GM12892 (cell line): Measurements from ENCODE around the gene ENGASE.

ENCODE experiments used
- DNase-seq: peaks from one replicate; pipeline ENCODE4 v3.0.0; 2011; ENCODE audit not compliant: insufficient read length
- FAIRE-seq: peaks from 2 replicates; lab custom pipeline; 2011; peaks lifted over from hg19 to GRCh38; lab: Jason Lieb, UNC
- POLR2A ChIP-seq: IDR thresholded peaks from 2 replicates; pipeline ENCODE4 v1.6.1; 2011; ENCODE audit warnings: low read depth, low read length, control low read depth
- POLR2AphosphoS5 ChIP-seq: IDR thresholded peaks from 2 replicates; pipeline ENCODE4 v1.6.1; 2011; ENCODE audit warnings: low read depth, low read length, control low read depth
- TAF1 ChIP-seq: IDR thresholded peaks from 2 replicates; pipeline ENCODE4 v1.6.1; 2011; ENCODE audit warnings: low read depth, mild to moderate bottlenecking, control low read depth, low read length, borderline replicate concordance

ENGASE gene

DNA sequence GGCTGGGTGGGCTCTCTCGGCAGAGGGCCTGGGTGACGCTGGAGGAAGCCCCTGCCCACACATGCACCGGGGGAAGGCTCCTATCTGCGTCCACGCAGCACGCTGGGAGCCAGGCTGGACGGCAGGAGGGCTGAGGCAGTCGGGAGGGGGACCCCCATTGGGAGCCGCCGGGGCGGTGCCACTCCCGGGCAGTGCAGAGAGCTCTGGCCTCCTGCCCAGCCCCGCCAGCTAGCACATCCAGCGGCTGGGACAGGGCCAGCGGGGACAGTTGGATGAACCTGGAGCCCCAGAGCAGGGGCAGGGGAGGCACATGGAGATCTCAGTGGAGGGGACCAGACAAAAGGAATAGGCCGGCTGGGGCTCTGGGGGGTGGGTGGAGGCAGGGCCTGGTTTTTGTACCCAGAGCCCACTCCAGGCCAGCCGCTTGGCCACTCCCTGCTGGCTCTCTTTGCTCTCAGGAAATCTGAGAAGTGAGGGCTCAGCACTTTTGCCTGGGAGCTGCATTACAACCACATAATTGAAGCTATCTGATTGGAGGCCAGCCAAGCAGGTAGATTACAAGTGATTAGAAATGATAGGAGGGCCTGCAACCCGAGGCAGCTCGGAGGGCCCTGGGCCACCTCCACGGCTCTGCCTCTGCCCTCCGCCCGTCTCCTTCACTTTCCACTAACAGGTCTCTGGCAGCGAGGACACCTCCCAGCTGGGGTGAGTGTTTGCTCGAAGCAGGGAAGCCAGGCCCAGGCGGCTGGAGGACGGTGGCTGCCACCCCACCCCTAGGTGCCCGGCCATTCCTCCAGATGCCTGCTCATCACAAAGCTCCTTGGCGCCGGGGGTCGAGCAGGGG, 40.1 kb downstream of the ENGASE start:
- FAIRE-seq, result no peak
- DNase-seq, result no peak
- no peak for TF ChIP-seq TAF1
- TF ChIP-seq POLR2AphosphoS5, result no peak
- TF ChIP-seq POLR2A, result no peak

GRCh38 chr17:79115487-79115886, 40.9 kb downstream of the ENGASE start:
- TF ChIP-seq TAF1, result no peak
- no peak for TF ChIP-seq POLR2AphosphoS5
- TF ChIP-seq POLR2A, result no peak
- DNase-seq, result no peak
- no peak for FAIRE-seq

- DNase-seq (no peak), FAIRE-seq (no peak)
- TF ChIP-seq POLR2A (no peak), POLR2AphosphoS5 (no peak), TAF1 (no peak)
Measured at GRCh38 chr17:79116575-79117368, 42.1 kb downstream of the ENGASE start.

DNA sequence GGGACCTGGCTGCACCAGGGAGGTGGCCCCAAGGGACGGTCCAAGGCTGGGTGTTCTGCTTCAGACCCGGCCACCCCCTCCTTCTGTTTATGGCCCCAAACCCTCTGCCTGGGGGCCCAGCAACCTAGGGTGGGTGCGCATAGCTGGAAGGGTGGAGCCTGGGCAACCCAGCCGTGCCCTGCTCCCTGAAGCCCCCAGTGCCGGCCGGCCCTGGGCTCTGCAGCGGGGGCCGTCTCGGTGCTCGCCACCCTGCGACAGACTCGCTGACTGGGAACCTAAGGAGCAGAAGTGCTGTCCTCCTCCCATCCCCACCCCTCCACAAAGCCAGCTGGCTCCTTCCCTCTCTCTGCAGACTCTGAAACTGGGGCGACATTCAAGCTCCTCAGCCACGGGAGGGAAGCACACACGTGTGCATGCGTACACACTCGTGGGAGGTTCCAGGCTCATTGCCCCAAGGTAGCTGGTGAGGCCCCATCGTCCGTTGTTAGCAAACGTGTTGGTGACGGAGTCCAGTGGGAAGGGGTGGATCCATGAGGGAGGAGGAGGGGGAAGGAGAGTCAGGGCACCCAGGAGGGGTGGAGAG, 43.4 kb downstream of the ENGASE start:
- FAIRE-seq (no peak), DNase-seq (no peak)
- TF ChIP-seq POLR2A (no peak), POLR2AphosphoS5 (no peak), TAF1 (no peak)

GRCh38 chr17:79118924-79119323, 44.3 kb downstream of the ENGASE start:
- DNase-seq (no peak), FAIRE-seq (no peak)
- no peak for TF ChIP-seq POLR2A
- TF ChIP-seq TAF1, result no peak

- no peak for DNase-seq
- FAIRE-seq, result no peak
- TF ChIP-seq POLR2AphosphoS5 (no peak), POLR2A (no peak), TAF1 (no peak)
Measured at GRCh38 chr17:79120259-79120658, 45.6 kb downstream of the ENGASE start.

- DNase-seq, result no peak
- TF ChIP-seq TAF1 (no peak), POLR2AphosphoS5 (no peak), POLR2A (no peak)
- no peak for FAIRE-seq
Measured at GRCh38 chr17:79123988-79124387, 49.4 kb downstream of the ENGASE start.

- TF ChIP-seq POLR2AphosphoS5 (no peak), POLR2A (no peak), TAF1 (no peak)
- DNase-seq (no peak), FAIRE-seq (no peak)
Measured at GRCh38 chr17:79124513-79125209, 50.0 kb downstream of the ENGASE start.

- FAIRE-seq, result no peak
- TF ChIP-seq POLR2A (no peak), POLR2AphosphoS5 (no peak), TAF1 (no peak)
- no peak for DNase-seq
Measured at GRCh38 chr17:79125503-79125902, 50.9 kb downstream of the ENGASE start.

GRCh38 chr17:79126139-79126538, 51.5 kb downstream of the ENGASE start:
- FAIRE-seq, result no peak
- TF ChIP-seq TAF1 (no peak), POLR2A (no peak), POLR2AphosphoS5 (no peak)
- no peak for DNase-seq

GRCh38 chr17:79127534-79128135, 53.0 kb downstream of the ENGASE start:
- FAIRE-seq, result no peak
- DNase-seq, result no peak
- no peak for TF ChIP-seq POLR2AphosphoS5
- TF ChIP-seq TAF1, result no peak
- no peak for TF ChIP-seq POLR2A
